LNCaP clone FGC (cell line): ENCODE measurements around the gene ZAR1L.

Experiments used
- DNase-seq: peaks from one replicate; pipeline ENCODE4 v3.0.0-alpha.2; 2011; ENCODE audit warnings: low read depth
- H3K4me3 ChIP-seq: 2 replicates; pipeline ENCODE4 v1.5.1; 2011; ENCODE audit warnings: mild to moderate bottlenecking, low read depth, low read length, control low read depth
- TF ChIP-seq, protein P1 (sequence below): IDR thresholded peaks from 2 replicates; pipeline ENCODE4 v1.5.1; 2012; ENCODE audit warnings: mild to moderate bottlenecking; ENCODE audit not compliant: control insufficient read depth, insufficient read depth; ENCODE audit errors: extremely low read depth

Gene ZAR1L

DNA sequence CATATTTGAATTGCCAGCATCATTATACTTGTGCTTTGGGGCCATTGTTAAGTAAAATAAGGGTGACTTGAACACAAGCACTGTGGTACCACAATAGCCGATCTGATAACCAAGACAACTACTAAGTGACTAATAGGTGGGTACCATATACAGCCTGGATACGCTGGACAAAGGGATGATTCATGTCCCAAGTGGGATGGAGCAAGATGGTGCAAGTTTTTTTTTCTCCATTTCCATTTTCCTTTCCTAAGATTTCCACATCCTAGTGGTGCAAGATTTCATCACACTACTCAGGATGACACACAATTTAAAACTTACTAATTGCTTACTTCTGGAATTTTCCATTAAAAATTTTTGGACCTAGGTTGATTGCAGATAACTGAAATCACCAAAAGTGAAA, 15.3 kb upstream of the ZAR1L start:
- DNase-seq, result no peak
- TF ChIP-seq, protein P1, sequence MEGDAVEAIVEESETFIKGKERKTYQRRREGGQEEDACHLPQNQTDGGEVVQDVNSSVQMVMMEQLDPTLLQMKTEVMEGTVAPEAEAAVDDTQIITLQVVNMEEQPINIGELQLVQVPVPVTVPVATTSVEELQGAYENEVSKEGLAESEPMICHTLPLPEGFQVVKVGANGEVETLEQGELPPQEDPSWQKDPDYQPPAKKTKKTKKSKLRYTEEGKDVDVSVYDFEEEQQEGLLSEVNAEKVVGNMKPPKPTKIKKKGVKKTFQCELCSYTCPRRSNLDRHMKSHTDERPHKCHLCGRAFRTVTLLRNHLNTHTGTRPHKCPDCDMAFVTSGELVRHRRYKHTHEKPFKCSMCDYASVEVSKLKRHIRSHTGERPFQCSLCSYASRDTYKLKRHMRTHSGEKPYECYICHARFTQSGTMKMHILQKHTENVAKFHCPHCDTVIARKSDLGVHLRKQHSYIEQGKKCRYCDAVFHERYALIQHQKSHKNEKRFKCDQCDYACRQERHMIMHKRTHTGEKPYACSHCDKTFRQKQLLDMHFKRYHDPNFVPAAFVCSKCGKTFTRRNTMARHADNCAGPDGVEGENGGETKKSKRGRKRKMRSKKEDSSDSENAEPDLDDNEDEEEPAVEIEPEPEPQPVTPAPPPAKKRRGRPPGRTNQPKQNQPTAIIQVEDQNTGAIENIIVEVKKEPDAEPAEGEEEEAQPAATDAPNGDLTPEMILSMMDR, result no peak
- no peak overlapping the region for H3K4me3 ChIP-seq

DNA sequence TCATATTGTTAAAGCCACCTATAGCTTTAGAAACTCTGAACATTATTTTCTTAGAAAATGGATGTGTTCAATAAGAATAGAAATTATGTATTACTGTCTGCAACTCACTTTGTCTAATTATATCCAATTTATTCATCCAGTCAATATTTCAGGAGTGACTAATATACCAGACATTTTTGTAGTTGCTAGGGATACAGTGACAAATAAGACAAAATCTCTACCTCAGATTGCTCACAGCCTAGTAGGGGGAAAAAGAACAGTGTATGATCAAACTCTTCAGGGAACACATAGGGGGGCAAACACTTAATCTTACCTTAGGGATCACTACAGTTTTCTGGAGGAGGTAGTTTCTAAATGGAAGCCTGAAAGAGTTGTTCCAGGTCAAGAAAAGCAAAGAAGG, 8.7 kb upstream of the ZAR1L start:
- DNase-seq, result no peak
- H3K4me3 ChIP-seq, result no peak overlapping the region
- TF ChIP-seq, protein P1, result no peak

DNA sequence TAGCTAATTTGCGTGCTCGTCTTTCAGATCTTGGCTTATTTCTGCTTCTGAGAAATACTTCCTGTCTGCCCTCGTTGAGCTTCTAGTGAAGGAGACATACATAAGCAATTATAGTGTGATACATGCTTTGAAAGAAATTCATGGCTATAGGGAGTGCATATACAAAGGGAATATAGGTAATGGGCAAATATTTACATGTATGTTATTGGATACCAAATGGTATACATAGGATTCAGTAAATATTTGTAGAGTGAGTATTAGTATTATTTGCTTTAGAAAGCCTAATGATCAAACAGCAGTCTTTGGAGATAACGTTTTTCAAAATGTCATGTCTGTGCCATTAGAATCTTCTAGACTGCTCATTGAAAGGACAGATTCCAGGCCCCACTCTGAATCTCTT, 5.4 kb upstream of the ZAR1L start:
- no peak overlapping the region for H3K4me3 ChIP-seq
- DNase-seq, result no peak
- TF ChIP-seq, protein P1, result no peak

DNA sequence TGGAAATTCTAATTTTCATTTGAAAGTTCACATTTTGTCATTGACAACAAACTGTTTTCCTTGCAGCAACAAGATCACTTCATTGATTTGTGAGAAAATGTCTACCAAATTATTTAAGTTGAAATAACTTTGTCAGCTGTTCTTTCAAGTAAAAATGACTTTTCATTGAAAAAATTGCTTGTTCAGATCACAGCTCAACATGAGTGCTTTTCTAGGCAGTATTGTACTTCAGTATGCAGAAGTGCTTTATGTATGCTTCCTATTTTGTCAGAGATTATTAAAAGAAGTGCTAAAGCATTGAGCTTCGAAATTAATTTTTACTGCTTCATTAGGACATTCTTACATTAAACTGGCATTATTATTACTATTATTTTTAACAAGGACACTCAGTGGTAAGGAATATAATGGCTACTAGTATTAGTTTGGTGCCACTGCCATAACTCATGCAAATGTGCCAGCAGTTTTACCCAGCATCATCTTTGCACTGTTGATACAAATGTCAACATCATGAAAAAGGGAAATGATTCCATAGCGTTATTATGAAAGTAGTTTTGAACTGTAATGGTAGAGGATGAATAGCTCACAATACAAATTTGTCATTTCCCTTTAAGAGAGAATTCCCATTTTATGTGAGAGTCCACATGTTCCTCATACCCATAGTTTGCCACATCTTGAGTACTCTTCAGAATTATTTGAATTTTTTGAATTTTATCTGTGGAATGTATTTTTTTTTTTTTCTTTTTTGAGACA, 2.7 kb upstream of the ZAR1L start:
- DNase-seq, result no peak

DNA sequence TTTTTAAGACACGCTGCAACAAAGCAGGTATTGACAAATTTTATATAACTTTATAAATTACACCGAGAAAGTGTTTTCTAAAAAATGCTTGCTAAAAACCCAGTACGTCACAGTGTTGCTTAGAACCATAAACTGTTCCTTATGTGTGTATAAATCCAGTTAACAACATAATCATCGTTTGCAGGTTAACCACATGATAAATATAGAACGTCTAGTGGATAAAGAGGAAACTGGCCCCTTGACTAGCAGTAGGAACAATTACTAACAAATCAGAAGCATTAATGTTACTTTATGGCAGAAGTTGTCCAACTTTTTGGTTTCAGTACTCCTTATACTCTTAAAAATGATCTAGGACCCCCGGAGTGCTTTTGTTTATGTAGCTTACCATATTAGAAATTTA, 1.3 kb upstream of the ZAR1L start:
- TF ChIP-seq, protein P1, result no peak
- DNase-seq, result no peak
- peak overlapping the region; percentile 77 for H3K4me3 ChIP-seq

More for the DNA sequence above, 2.7 kb upstream of the ZAR1L start:
- no peak overlapping the region for H3K4me3 ChIP-seq
- TF ChIP-seq, protein P1, result no peak

DNA sequence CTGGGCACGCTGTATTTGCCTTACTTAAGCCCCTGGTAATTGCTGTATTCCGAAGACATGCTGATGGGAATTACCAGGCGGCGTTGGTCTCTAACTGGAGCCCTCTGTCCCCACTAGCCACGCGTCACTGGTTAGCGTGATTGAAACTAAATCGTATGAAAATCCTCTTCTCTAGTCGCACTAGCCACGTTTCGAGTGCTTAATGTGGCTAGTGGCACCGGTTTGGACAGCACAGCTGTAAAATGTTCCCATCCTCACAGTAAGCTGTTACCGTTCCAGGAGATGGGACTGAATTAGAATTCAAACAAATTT, 821 bp upstream of the ZAR1L start:
- H3K4me3 ChIP-seq, result peak overlapping the region; percentile 77
- TF ChIP-seq, protein P1, result no peak
- no peak for DNase-seq

DNA sequence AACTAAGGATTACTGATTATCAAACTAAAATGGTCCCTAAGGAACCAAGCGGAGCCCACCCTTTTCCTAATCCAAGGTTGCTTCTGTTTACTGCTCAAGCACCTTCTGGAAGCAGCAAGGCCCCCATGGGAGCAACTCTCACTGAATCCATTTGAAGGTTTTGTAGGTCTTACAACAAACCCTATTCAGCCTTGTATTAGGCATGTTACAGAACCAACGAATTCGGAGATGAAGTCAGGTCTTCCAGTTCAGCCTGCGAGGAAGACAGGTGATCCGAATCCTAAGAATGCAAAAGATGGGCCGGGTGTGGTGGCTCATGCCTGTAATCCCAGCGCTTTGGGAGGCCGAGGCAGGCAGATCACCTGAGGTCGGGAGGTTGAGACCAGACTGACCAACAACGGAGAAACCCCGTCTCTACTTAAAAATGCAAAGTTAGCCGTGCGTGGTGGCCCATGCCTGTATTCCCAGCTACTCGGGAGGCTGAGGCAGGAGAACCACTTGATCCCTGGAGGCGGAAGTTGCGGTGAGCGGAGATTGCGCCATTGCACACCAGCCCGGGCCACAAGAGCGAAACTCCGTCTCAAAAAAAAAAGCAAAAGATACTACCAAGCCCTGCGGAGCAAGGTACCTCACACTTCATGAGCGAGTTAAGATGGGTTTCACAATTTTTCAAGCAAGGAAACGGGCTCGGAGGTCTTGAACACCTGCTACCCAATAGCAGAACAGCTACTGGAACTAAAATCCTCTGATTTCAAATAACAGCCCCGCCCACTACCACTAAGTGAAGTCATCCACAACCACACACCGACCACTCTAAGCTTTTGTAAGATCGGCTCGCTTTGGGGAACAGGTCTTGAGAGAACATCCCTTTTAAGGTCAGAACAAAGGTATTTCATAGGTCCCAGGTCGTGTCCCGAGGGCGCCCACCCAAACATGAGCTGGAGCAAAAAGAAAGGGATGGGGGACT, 609 bp downstream of the ZAR1L start:
- TF ChIP-seq, protein P1, result no peak
- no peak for DNase-seq
- H3K4me3 ChIP-seq, result peak overlapping the region; percentile 77
